HCT116 (cell line): Measurements from ENCODE around the gene ACBD6. TPM values are rescaled to one million over a fixed set of nuclear protein-coding genes. Genes with fewer than 3 reads are reported as not detected.

Source experiments
- ATAC-seq: fragments of 200-7000 bp; cut with Tn5 transposase; 2 replicates; pipeline ENCODE4 v1.9.1; 2020; ENCODE audit warnings: mild to moderate bottlenecking, moderate library complexity
- BruUV-seq: library from RNA; stranded (reverse); fragments of 400-500 nt; replicated peaks from 2 replicates; lab custom pipeline; 2021; lab: Mats Ljungman, UMichigan
- CTCF ChIA-PET: fragments of 300-600 bp; sonication (Branson Sonifier 250); formaldehyde crosslinking; loops from one replicate; lab custom pipeline; 2021; ENCODE audit warnings: antibody characterized with exemption; lab: Charles Lee
- POLR2A ChIA-PET: fragments of 300-600, 350-600 bp; sonication (Branson Sonifier 250); formaldehyde crosslinking; loops from one replicate; lab custom pipeline; 2021; ENCODE audit warnings: antibody characterized with exemption; lab: Charles Lee
- RAD21 ChIA-PET, 2 experiments: fragments of 300-600 bp; sonication (Branson Sonifier 250); formaldehyde crosslinking; loops; one replicate each; lab custom pipeline; 2023; ENCODE audit warnings: low total read pairs in 2 of 2; ENCODE audit not compliant: uncharacterized antibody in 2 of 2, unreplicated experiment in 2 of 2, low non-redundant PET in 1 of 2; lab: Charles Lee
- DNase-seq: peaks from one replicate; pipeline ENCODE4 v3.0.0-alpha.2; 2010; ENCODE audit warnings: low read depth, low spot score
- H2AFZ ChIP-seq: fragments of 200-600 bp; shearing (Covaris generic), sonication (generic); 2 replicates; pipeline ENCODE4 v1.6.1; 2017; ENCODE audit warnings: low read depth, mixed run types, mixed read lengths, antibody characterized with exemption, low read length; ENCODE audit not compliant: poor library complexity, severe bottlenecking
- H3K27ac ChIP-seq: 2 replicates; pipeline ENCODE4 v1.5.1; 2012; ENCODE audit warnings: low read depth, low read length
- H3K27me3 ChIP-seq: fragments of 200-600 bp; sonication (generic); 2 replicates; pipeline ENCODE4 v1.6.1; 2016; ENCODE audit warnings: mixed run types, low read length, mixed read lengths; ENCODE audit not compliant: insufficient read depth
- H3K36me3 ChIP-seq, 2 experiments: fragments of 200-500 bp in 1 of 2; fragments of 200-600 bp in 1 of 2; sonication (Bioruptor generic) in 1 of 2; sonication (generic) in 1 of 2; 2 replicates each; pipeline versions ENCODE4 v1.5.1 to v1.6.1; 2014 to 2016; ENCODE audit warnings: low read length in 2 of 2, inconsistent platforms in 1 of 2, mixed read lengths in 1 of 2, mixed run types in 1 of 2; ENCODE audit not compliant: insufficient read depth in 2 of 2, control insufficient read depth in 1 of 2
- H3K4me1 ChIP-seq, 2 experiments: fragments of 200-600 bp in 1 of 2; sonication (generic) in 1 of 2; 2 replicates each; pipeline versions ENCODE4 v1.5.1 to v1.6.1; 2012 to 2017; ENCODE audit warnings: low read length in 2 of 2, inconsistent platforms in 1 of 2, mild to moderate bottlenecking in 1 of 2, mixed read lengths in 1 of 2, mixed run types in 1 of 2, moderate library complexity in 1 of 2; ENCODE audit not compliant: insufficient read depth in 2 of 2, control insufficient read depth in 1 of 2
- H3K4me2 ChIP-seq: fragments of 200-600 bp; sonication (generic); 2 replicates; pipeline ENCODE4 v1.6.1; 2017; ENCODE audit warnings: mixed run types, low read length, mixed read lengths
- H3K4me3 ChIP-seq, 2 experiments: fragments of 200-600 bp in 1 of 2; sonication (generic) in 1 of 2; replicated peaks in 1 of 2; 2 replicates each; pipeline ENCODE4 v1.5.1; 2011 to 2016; ENCODE audit warnings: low read length in 2 of 2, control low read depth in 1 of 2, low read depth in 1 of 2, mild to moderate bottlenecking in 1 of 2, mixed read lengths in 1 of 2, mixed run types in 1 of 2
- H3K79me2 ChIP-seq: fragments of 200-600 bp; sonication (generic); 2 replicates; pipeline ENCODE4 v1.6.1; 2017; ENCODE audit warnings: mild to moderate bottlenecking, mixed run types, low read length, moderate library complexity, mixed read lengths; ENCODE audit not compliant: insufficient read depth
- H3K9ac ChIP-seq: fragments of 200-600 bp; sonication (generic); 2 replicates; pipeline ENCODE4 v1.6.1; 2016; ENCODE audit warnings: low read length, mixed read lengths
- H3K9me2 ChIP-seq: fragments of 200-600 bp; sonication (generic), shearing (Covaris generic); 2 replicates; pipeline ENCODE4 v1.6.1; 2017; ENCODE audit warnings: mixed run types, mild to moderate bottlenecking, moderate library complexity; ENCODE audit not compliant: insufficient read depth
- H3K9me3 ChIP-seq, 2 experiments: fragments of 200-500 bp in 1 of 2; fragments of 200-600 bp in 1 of 2; sonication (Bioruptor generic) in 1 of 2; sonication (generic) in 1 of 2; 2 replicates each; pipeline ENCODE4 v1.6.1; 2014 to 2017; ENCODE audit warnings: low read length in 2 of 2, mixed read lengths in 2 of 2, inconsistent platforms in 1 of 2, low read depth in 1 of 2, mild to moderate bottlenecking in 1 of 2, mixed run types in 1 of 2, moderate library complexity in 1 of 2; ENCODE audit not compliant: control insufficient read depth in 1 of 2, insufficient read depth in 1 of 2
- H4K20me1 ChIP-seq: fragments of 200-600 bp; sonication (generic), shearing (Covaris generic); 2 replicates; pipeline ENCODE4 v1.6.1; 2017; ENCODE audit warnings: mixed run types, mild to moderate bottlenecking, moderate library complexity; ENCODE audit not compliant: insufficient read depth
- CBX3 ChIP-seq: IDR thresholded peaks from 2 replicates; pipeline ENCODE4 v1.6.1; 2012; ENCODE audit warnings: low read depth
- JUND ChIP-seq: IDR thresholded peaks from 2 replicates; pipeline ENCODE4 v1.6.1; 2012
- POLR2AphosphoS5 ChIP-seq: IDR thresholded peaks from 2 replicates; pipeline ENCODE4 v1.6.1; 2011; ENCODE audit warnings: mild to moderate bottlenecking, low read depth, low read length, moderate library complexity
- intact Hi-C: fragments of 100-400 bp; cut with micrococcal nuclease; formaldehyde crosslinking; loops from 2 replicates; pipeline ENCODE4 v1.10.0; 2022
- total RNA-seq: library from RNA; stranded (reverse); gene quantifications from one replicate; pipeline ENCODE4 v1.2.1, GENCODE V29; 2021; ENCODE audit not compliant: unreplicated experiment

The ACBD6 gene
- total RNA-seq, 1 experiment from 2014 or later: 43.2 TPM

- ATAC-seq (no peak), DNase-seq (no peak)
- Histone ChIP-seq H3K27me3 (no peaks in the 10 kb centered on the region), H3K9me3 (no peaks in the 10 kb centered on the region), H3K9ac (no peak overlapping the region), H3K4me1 (no peaks in the 10 kb centered on the region), H3K36me3 (no peaks in the 10 kb centered on the region), H4K20me1 (no peaks in the 10 kb centered on the region), H2AFZ (no peak overlapping the region), H3K79me2 (no peaks in the 10 kb centered on the region), H3K9me2 (no peaks in the 10 kb centered on the region), H3K4me2 (no peak overlapping the region), H3K27ac (no peak overlapping the region), H3K4me3 (no peak overlapping the region)
- ChIA-PET CTCF (no interaction called here), POLR2A (no interaction called here), RAD21 (no interaction called here)
- BruUV-seq: no TSS peak
- TF ChIP-seq POLR2AphosphoS5 (no peak), JUND (no peak)
- intact Hi-C loops: no loop called here
Observed at GRCh38 chr1:180257486-180257885, 244.9 kb downstream of the ACBD6 start.

- Histone ChIP-seq H3K9me3 (no peaks in the 10 kb centered on the region), H3K36me3 (no peaks in the 10 kb centered on the region), H2AFZ (no peak overlapping the region), H3K27me3 (no peaks in the 10 kb centered on the region), H3K4me2 (no peak overlapping the region), H3K27ac (no peak overlapping the region), H3K9me2 (no peaks in the 10 kb centered on the region), H3K79me2 (no peaks in the 10 kb centered on the region), H3K4me1 (no peaks in the 10 kb centered on the region), H4K20me1 (no peaks in the 10 kb centered on the region), H3K4me3 (no peak overlapping the region), H3K9ac (no peak overlapping the region)
- CTCF ChIA-PET: no interaction called here
- POLR2A ChIA-PET: no interaction called here
- intact Hi-C loops: no loop called here
- TF ChIP-seq JUND (no peak), CBX3 (no peak), POLR2AphosphoS5 (no peak)
- RAD21 ChIA-PET: no interaction called here
- no TSS peak for BruUV-seq
- no peak for ATAC-seq
- no peak for DNase-seq
Observed at GRCh38 chr1:180257028-180257386, 245.4 kb downstream of the ACBD6 start.
